ENCODE data around the gene ACTR2. TPM values are rescaled to one million over a fixed set of nuclear protein-coding genes. Genes with fewer than 3 reads are reported as not detected.
"Not testable (repeated sequence)": the region's sequence is repeated elsewhere in the genome, so short reads cannot be mapped to it uniquely, and the experiment has no call there.

Gene ACTR2
- total RNA-seq, 1 donor from 2014 or later: 81.4 TPM

DNA sequence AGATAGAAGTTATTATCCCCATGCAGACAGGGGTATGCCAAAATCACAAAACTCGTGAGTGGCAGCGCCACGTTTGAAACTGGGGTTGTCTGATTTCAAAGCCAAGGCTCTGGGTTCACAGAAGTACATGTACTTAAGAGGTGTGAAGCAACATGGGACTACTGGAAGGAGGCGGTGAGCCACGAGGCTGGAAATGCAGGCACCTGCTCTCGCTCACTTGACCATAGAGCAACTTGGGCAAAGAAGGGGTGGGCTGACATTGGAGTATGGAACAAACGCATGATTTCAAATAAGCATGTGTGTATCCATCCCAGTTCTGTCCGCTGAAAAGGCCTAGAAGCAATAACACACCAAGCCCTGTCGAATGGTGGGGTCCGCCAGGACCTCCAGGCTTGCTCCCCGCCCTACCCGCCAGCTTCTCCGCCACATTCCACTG lies 593 bp upstream of the ACTR2 start:
- Histone ChIP-seq H3K27ac (ENCODE audit: low read depth, low read length) (peak overlapping the region; percentile 95), H3K4me1 (ENCODE audit: control insufficient read depth in 3 of 3, insufficient read depth in 3 of 3, low read length in 3 of 3) (peaks cover 14 to 23% (median 15%) of the 10 kb centered on the region in 3 donors), H3K9ac (ENCODE audit: low read depth in 1 of 3, low read length in 3 of 3) (peak overlapping the region; percentile 95 to 99 (median 96))

DNA sequence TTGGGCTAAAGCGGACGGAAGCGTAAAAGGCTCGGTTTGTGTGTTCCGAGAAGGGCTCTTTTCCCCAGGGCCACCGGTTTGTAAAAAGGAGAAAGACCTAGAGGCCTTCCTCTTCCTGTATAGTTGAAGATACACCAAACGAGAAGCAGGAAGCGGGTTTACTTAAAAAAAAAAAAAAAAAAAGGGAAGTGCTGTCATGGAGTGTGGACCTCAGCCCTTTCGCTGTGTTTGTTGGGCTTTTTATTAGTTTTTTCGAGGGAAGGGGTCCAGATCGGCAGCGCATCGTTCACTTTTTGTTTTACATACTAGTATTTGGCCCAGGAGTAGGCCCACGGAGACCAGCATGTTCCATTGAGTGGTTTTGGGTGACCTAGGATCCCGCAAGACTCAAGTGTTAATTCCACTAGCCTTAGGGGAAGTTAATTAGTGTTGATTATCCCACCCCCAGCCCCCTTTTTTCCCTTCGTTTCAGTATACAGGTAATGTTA lies 676 bp downstream of the ACTR2 start:
- H3K9me3 ChIP-seq (ENCODE audit: control insufficient read depth in 3 of 3, low read length in 3 of 3): no peaks in the 10 kb centered on the region
- no peaks in the 10 kb centered on the region for H3K27me3 ChIP-seq (ENCODE audit: control insufficient read depth in 3 of 3, insufficient read depth in 3 of 3, low read length in 3 of 3)
- peak overlapping the region; percentile 95 for H3K27ac ChIP-seq (ENCODE audit: low read depth, low read length)
- peak overlapping the region; percentile 89 to 99 (median 89) for H3K4me3 ChIP-seq (ENCODE audit: low read length in 3 of 3)
- peaks cover 14 to 23% (median 15%) of the 10 kb centered on the region in 3 donors for H3K4me1 ChIP-seq (ENCODE audit: control insufficient read depth in 3 of 3, insufficient read depth in 3 of 3, low read length in 3 of 3)
- H3K36me3 ChIP-seq (ENCODE audit: control insufficient read depth in 3 of 3, insufficient read depth in 3 of 3, low read length in 3 of 3): peaks cover 0 to 2% (median 0%) of the 10 kb centered on the region in 3 donors
- H3K9ac ChIP-seq (ENCODE audit: low read depth in 1 of 3, low read length in 3 of 3): peak overlapping the region; percentile 93 to 99 (median 95)

More for the DNA sequence above, 593 bp upstream of the ACTR2 start:
- H3K9me3 ChIP-seq (ENCODE audit: control insufficient read depth in 3 of 3, low read length in 3 of 3): no peaks in the 10 kb centered on the region
- H3K36me3 ChIP-seq (ENCODE audit: control insufficient read depth in 3 of 3, insufficient read depth in 3 of 3, low read length in 3 of 3): peaks cover 0 to 2% (median 0%) of the 10 kb centered on the region in 3 donors
- peak overlapping the region; percentile 98 to 99 (median 99) for H3K4me3 ChIP-seq (ENCODE audit: low read length in 3 of 3)
- H3K27me3 ChIP-seq (ENCODE audit: control insufficient read depth in 3 of 3, insufficient read depth in 3 of 3, low read length in 3 of 3): no peaks in the 10 kb centered on the region

DNA sequence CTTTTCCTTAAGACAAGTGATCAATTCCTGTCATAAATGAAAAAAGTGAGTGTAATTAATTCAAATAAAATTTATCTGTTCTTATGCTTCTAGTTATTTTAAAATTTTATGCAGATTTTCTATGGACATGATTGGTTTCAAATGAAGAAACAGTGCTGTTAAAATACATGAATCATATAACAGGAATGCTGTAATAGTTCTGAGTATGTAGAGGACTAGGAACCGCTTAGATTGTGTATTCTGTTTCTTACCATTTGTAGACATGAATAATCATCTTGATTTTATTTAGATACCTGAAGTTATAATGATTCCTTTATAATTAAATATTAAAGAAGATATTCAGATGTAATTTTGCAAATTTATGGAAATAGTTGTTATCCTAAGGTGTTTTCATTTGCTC lies 3.5 kb downstream of the ACTR2 start:
- Histone ChIP-seq H3K9me3 (ENCODE audit: control insufficient read depth in 3 of 3, low read length in 3 of 3) (no peaks in the 10 kb centered on the region), H3K36me3 (ENCODE audit: control insufficient read depth in 3 of 3, insufficient read depth in 3 of 3, low read length in 3 of 3) (peaks cover 0 to 2% (median 0%) of the 10 kb centered on the region in 3 donors), H3K27ac (ENCODE audit: low read depth, low read length) (no peak overlapping the region), H3K4me1 (ENCODE audit: control insufficient read depth in 3 of 3, insufficient read depth in 3 of 3, low read length in 3 of 3) (peaks cover 14 to 23% (median 15%) of the 10 kb centered on the region in 3 donors), H3K4me3 (ENCODE audit: low read length in 3 of 3) (no peak overlapping the region), H3K27me3 (ENCODE audit: control insufficient read depth in 3 of 3, insufficient read depth in 3 of 3, low read length in 3 of 3) (no peaks in the 10 kb centered on the region), H3K9ac (ENCODE audit: low read depth in 1 of 3, low read length in 3 of 3) (no peak overlapping the region)

DNA sequence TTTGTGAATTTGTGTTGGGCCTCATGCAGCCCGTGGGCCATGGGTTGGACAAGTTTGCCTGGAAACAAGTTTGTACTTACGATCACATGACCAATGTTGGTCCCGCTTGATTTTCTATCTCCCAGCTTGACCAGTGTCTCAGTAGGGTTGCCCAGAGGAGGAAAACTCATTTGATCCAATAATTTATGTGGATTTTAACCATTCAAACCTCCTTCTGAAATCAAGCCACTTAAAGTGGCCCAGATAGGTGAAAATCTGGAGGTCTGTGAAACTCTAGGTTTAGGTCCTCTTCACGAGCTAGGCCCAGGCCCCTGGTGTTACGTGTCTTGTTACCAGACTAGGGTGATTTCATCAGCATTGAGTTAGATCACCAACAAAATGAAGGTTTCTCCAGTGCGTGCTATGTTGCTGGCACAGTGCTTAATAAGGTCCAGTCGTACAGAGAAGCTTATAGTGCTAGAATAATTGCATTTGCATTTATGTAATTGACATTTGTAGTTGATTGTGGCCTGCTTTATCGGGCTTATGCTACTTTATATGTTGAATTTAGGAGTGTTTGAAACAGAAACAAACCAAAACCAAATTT lies 4.4 kb downstream of the ACTR2 start:
- H3K9me3 ChIP-seq (ENCODE audit: control insufficient read depth in 3 of 3, low read length in 3 of 3): no peaks in the 10 kb centered on the region
- H3K4me3 ChIP-seq (ENCODE audit: low read length in 3 of 3): no peak overlapping the region
- no peaks in the 10 kb centered on the region for H3K27me3 ChIP-seq (ENCODE audit: control insufficient read depth in 3 of 3, insufficient read depth in 3 of 3, low read length in 3 of 3)
- no peak overlapping the region for H3K27ac ChIP-seq (ENCODE audit: low read depth, low read length)
- peaks cover 7 to 20% (median 8%) of the 10 kb centered on the region in 3 donors for H3K4me1 ChIP-seq (ENCODE audit: control insufficient read depth in 3 of 3, insufficient read depth in 3 of 3, low read length in 3 of 3)
- H3K36me3 ChIP-seq (ENCODE audit: control insufficient read depth in 3 of 3, insufficient read depth in 3 of 3, low read length in 3 of 3): peaks cover 0 to 2% (median 0%) of the 10 kb centered on the region in 3 donors
- H3K9ac ChIP-seq (ENCODE audit: low read depth in 1 of 3, low read length in 3 of 3): no peak overlapping the region

DNA sequence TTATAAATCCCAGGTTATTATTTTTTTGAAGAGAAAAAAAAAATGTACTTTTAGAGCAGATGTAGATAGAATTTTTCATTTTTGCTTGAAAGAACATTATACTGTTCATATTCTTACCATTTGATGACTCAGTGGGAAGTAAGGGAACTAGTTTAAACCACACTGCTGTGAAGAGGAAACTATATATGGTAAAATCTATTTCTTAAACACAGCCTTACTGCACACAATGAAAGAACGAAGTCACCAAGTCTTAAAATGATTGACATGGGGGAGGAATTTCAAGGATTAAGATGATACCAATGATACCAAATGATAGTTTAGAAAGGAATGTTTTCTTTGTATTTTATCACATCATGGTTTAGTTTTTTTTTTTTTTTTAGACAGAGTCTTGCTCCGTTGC lies 5.0 kb downstream of the ACTR2 start:
- no peak overlapping the region for H3K4me3 ChIP-seq (ENCODE audit: low read length in 3 of 3)
- no peak overlapping the region for H3K27ac ChIP-seq (ENCODE audit: low read depth, low read length)
- no peaks in the 10 kb centered on the region for H3K27me3 ChIP-seq (ENCODE audit: control insufficient read depth in 3 of 3, insufficient read depth in 3 of 3, low read length in 3 of 3)
- H3K9me3 ChIP-seq (ENCODE audit: control insufficient read depth in 3 of 3, low read length in 3 of 3): no peaks in the 10 kb centered on the region
- no peak overlapping the region for H3K9ac ChIP-seq (ENCODE audit: low read depth in 1 of 3, low read length in 3 of 3)
- peaks cover 4 to 17% (median 6%) of the 10 kb centered on the region in 3 donors for H3K4me1 ChIP-seq (ENCODE audit: control insufficient read depth in 3 of 3, insufficient read depth in 3 of 3, low read length in 3 of 3)
- peaks cover 0 to 2% (median 0%) of the 10 kb centered on the region in 3 donors for H3K36me3 ChIP-seq (ENCODE audit: control insufficient read depth in 3 of 3, insufficient read depth in 3 of 3, low read length in 3 of 3)

DNA sequence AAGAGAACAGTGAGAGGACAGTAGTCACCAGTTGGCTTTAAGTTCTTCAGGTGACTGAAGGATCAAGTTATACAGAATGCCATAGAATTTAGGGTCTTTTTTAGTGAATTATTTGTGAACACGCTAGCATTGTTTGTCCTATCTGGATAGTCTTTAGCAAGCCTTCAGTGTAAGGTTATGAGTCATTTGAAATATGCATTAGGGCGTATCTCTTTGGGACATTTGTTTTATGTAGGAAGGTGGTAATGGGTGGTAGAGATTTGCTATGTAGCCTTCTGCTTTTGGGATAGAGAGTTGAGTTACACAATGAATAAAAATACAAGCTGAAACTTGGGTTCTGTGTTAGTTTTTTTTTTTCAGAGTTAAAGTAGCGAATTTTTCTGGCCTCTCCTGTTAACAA lies 13.0 kb downstream of the ACTR2 start:
- Histone ChIP-seq H3K4me1 (ENCODE audit: control insufficient read depth in 3 of 3, insufficient read depth in 3 of 3, low read length in 3 of 3) (peaks cover 0 to 2% (median 0%) of the 10 kb centered on the region in 3 donors), H3K9me3 (ENCODE audit: control insufficient read depth in 3 of 3, low read length in 3 of 3) (no peaks in the 10 kb centered on the region), H3K36me3 (ENCODE audit: control insufficient read depth in 3 of 3, insufficient read depth in 3 of 3, low read length in 3 of 3) (peaks cover 0 to 17% (median 15%) of the 10 kb centered on the region in 3 donors), H3K9ac (ENCODE audit: low read depth in 1 of 3, low read length in 3 of 3) (no peak overlapping the region), H3K27me3 (ENCODE audit: control insufficient read depth in 3 of 3, insufficient read depth in 3 of 3, low read length in 3 of 3) (no peaks in the 10 kb centered on the region), H3K27ac (ENCODE audit: low read depth, low read length) (no peak overlapping the region), H3K4me3 (ENCODE audit: low read length in 3 of 3) (no peak overlapping the region)

DNA sequence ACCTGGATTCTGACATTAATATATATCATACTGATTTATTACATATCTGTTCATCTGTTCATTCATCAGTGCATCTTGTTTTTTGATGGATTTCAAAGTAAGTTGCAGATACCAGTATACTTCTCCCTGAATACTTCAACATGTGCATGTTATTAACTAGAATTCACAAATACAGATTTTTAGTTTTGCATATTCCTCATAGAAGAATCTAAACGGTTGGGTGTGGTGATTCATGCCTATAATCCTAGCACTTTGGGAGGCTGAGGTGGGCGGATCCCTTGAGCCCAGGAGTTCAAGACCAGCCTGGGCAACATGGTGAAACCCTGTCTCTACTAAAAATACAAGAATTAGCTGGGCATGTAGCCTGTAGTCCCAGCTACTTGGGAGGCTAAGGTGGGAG lies 16.8 kb downstream of the ACTR2 start:
- not testable (repeated sequence) for H3K9me3 ChIP-seq (ENCODE audit: control insufficient read depth in 3 of 3, low read length in 3 of 3); H3K9ac ChIP-seq (ENCODE audit: low read depth in 1 of 3, low read length in 3 of 3); H3K27me3 ChIP-seq (ENCODE audit: control insufficient read depth in 3 of 3, insufficient read depth in 3 of 3, low read length in 3 of 3); H3K27ac ChIP-seq (ENCODE audit: low read depth, low read length); H3K4me3 ChIP-seq (ENCODE audit: low read length in 3 of 3); H3K4me1 ChIP-seq (ENCODE audit: control insufficient read depth in 3 of 3, insufficient read depth in 3 of 3, low read length in 3 of 3)
- peaks cover 0 to 20% (median 15%) of the 10 kb centered on the region in 3 donors for H3K36me3 ChIP-seq (ENCODE audit: control insufficient read depth in 3 of 3, insufficient read depth in 3 of 3, low read length in 3 of 3)

DNA sequence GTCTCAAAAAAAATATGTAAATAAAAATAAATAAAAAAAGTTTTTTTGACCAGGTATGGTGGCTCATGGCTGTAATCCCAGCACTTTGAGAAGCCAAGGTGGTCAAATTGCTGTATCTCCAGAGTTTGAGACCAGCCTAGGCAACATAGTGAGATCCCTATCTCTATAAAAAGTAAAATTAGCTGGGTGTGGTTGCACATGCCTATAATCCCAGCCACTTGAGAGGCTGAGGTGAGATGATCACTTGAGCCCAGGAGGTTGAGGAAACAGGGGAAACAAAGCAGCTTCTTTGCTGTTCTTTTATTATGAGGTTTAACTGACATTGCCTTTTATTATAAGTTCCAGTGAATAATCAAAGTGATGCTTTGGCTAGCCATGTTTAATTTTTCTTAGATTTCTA lies 25.0 kb downstream of the ACTR2 start:
- H3K36me3 ChIP-seq (ENCODE audit: control insufficient read depth in 3 of 3, insufficient read depth in 3 of 3, low read length in 3 of 3): peaks cover 2 to 12% (median 4%) of the 10 kb centered on the region in 3 donors
- H3K9ac ChIP-seq (ENCODE audit: low read depth in 1 of 3, low read length in 3 of 3): no peak overlapping the region
- H3K27me3 ChIP-seq (ENCODE audit: control insufficient read depth in 3 of 3, insufficient read depth in 3 of 3, low read length in 3 of 3): no peaks in the 10 kb centered on the region

DNA sequence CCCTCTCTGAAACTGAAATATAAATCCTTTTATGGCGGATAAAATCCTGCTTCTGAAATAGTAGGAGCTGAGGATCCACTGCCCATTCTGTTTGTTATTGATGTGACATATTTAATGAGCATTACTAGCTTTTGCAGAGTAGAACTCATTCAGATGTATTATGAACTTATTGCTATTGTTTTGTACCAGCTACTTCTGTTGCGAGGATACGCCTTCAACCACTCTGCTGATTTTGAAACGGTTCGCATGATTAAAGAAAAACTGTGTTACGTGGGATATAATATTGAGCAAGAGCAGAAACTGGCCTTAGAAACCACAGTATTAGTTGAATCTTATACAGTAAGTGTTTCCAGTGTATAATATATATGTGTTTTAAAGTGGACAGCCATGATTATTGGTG lies 27.7 kb downstream of the ACTR2 start:
- Histone ChIP-seq H3K27ac (ENCODE audit: low read depth, low read length) (no peak overlapping the region), H3K4me3 (ENCODE audit: low read length in 3 of 3) (no peak overlapping the region), H3K9ac (ENCODE audit: low read depth in 1 of 3, low read length in 3 of 3) (no peak overlapping the region), H3K9me3 (ENCODE audit: control insufficient read depth in 3 of 3, low read length in 3 of 3) (no peaks in the 10 kb centered on the region), H3K36me3 (ENCODE audit: control insufficient read depth in 3 of 3, insufficient read depth in 3 of 3, low read length in 3 of 3) (peaks cover 2 to 14% (median 4%) of the 10 kb centered on the region in 3 donors), H3K4me1 (ENCODE audit: control insufficient read depth in 3 of 3, insufficient read depth in 3 of 3, low read length in 3 of 3) (no peaks in the 10 kb centered on the region), H3K27me3 (ENCODE audit: control insufficient read depth in 3 of 3, insufficient read depth in 3 of 3, low read length in 3 of 3) (no peaks in the 10 kb centered on the region)

More for the DNA sequence above, 25.0 kb downstream of the ACTR2 start:
- H3K4me3 ChIP-seq (ENCODE audit: low read length in 3 of 3): no peak overlapping the region
- no peak overlapping the region for H3K27ac ChIP-seq (ENCODE audit: low read depth, low read length)
- no peaks in the 10 kb centered on the region for H3K4me1 ChIP-seq (ENCODE audit: control insufficient read depth in 3 of 3, insufficient read depth in 3 of 3, low read length in 3 of 3)
- H3K9me3 ChIP-seq (ENCODE audit: control insufficient read depth in 3 of 3, low read length in 3 of 3): no peaks in the 10 kb centered on the region

DNA sequence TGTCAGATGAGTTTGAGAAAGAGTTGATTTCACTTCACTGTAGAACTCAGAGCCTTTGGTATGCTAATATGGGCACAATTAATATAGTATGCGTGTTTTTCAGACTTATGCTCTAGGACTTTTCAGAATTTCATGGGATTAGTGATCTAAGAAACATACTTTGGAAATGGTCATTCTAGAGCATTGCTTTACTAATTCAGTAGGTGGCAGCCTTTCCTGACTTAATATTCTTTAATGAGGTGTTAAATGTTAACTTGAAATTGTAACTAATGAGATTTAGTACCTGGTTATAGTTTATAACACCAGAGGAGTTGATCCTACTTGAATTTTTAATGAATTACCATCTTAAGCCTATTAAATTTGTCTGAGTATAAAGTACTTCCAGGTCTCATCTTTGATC lies 28.4 kb downstream of the ACTR2 start:
- Histone ChIP-seq H3K27me3 (ENCODE audit: control insufficient read depth in 3 of 3, insufficient read depth in 3 of 3, low read length in 3 of 3) (no peaks in the 10 kb centered on the region), H3K27ac (ENCODE audit: low read depth, low read length) (no peak overlapping the region), H3K9ac (ENCODE audit: low read depth in 1 of 3, low read length in 3 of 3) (no peak overlapping the region), H3K4me1 (ENCODE audit: control insufficient read depth in 3 of 3, insufficient read depth in 3 of 3, low read length in 3 of 3) (no peaks in the 10 kb centered on the region), H3K36me3 (ENCODE audit: control insufficient read depth in 3 of 3, insufficient read depth in 3 of 3, low read length in 3 of 3) (peaks cover 2 to 14% (median 4%) of the 10 kb centered on the region in 3 donors), H3K4me3 (ENCODE audit: low read length in 3 of 3) (no peak overlapping the region), H3K9me3 (ENCODE audit: control insufficient read depth in 3 of 3, low read length in 3 of 3) (no peaks in the 10 kb centered on the region)

All from skeletal muscle tissue (tissue), 4 donors.